DND-41 (cell line): ENCODE measurements around the gene FMN2.

Experiments
- EZH2 ChIP-seq: IDR thresholded peaks from 3 replicates; pipeline ENCODE4 v1.6.1; 2012; ENCODE audit warnings: borderline replicate concordance, low read depth, mild to moderate bottlenecking, moderate library complexity, low read length, inconsistent platforms; ENCODE audit not compliant: severe bottlenecking
- TF ChIP-seq, protein P1 (sequence below): IDR thresholded peaks from 2 replicates; pipeline ENCODE4 v1.5.1; 2012; ENCODE audit warnings: borderline replicate concordance, low read length, moderate library complexity, mild to moderate bottlenecking; ENCODE audit not compliant: poor library complexity, severe bottlenecking; ENCODE audit errors: extremely low read depth

DNA sequence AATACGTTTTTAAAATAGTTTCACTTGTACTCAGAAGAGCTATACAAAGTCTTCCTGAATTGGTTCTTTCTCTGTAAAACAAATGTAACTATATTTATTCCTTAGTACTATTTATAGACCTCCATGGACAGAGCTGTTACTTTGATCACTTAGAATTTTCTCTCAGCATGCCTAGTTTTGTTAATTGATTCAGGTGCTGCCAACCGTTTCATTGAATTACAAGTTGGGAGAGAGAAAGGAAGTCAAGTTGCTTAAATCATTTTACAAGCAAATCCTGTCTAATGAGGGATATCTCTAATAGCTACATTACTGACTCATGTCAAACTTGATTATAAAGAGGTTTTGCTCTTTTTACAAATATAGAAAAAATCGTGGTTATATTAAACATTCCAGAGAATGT, 241.0 kb downstream of the FMN2 start:
- TF ChIP-seq, protein P1, sequence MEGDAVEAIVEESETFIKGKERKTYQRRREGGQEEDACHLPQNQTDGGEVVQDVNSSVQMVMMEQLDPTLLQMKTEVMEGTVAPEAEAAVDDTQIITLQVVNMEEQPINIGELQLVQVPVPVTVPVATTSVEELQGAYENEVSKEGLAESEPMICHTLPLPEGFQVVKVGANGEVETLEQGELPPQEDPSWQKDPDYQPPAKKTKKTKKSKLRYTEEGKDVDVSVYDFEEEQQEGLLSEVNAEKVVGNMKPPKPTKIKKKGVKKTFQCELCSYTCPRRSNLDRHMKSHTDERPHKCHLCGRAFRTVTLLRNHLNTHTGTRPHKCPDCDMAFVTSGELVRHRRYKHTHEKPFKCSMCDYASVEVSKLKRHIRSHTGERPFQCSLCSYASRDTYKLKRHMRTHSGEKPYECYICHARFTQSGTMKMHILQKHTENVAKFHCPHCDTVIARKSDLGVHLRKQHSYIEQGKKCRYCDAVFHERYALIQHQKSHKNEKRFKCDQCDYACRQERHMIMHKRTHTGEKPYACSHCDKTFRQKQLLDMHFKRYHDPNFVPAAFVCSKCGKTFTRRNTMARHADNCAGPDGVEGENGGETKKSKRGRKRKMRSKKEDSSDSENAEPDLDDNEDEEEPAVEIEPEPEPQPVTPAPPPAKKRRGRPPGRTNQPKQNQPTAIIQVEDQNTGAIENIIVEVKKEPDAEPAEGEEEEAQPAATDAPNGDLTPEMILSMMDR: no peak
- TF ChIP-seq EZH2: no peak
